Hematopoietic multipotent progenitor cell (in vitro differentiated cells): Measurements from ENCODE around the gene TBC1D20. TPM values are rescaled to one million over a fixed set of nuclear protein-coding genes. Genes with fewer than 3 reads are reported as not detected.

Source experiments
- small RNA-seq: library from RNA; depleted of rRNA; stranded (forward); fragments of <200 nt; gene quantifications from one replicate; pipeline ENCODE3, GENCODE V24; 2012
- total RNA-seq: library from RNA; depleted of rRNA; stranded (reverse); fragments of >200 nt; gene quantifications from one replicate; pipeline ENCODE4 v1.2.3, GENCODE V29; 2012

Gene TBC1D20
- total RNA-seq, 1 donor, result 32.9 TPM

Small RNA genes within 50 kb of the gene (small RNA-seq; reads per million reads assigned to genes)
- not detected for gene RF00019

Other genes with a start within 250 kb of the TBC1D20 start
- not detected for gene DEFB129, start 235.3 kb downstream of the TBC1D20 start, total RNA-seq
- not detected for gene DEFB132, start 204.8 kb downstream of the TBC1D20 start, total RNA-seq
- gene C20orf96, start 171.8 kb downstream of the TBC1D20 start, total RNA-seq, result 4.8 TPM
- gene ZCCHC3, start 165.0 kb downstream of the TBC1D20 start, total RNA-seq, result 27.7 TPM
- 12.4 TPM for gene SOX12, start 137.0 kb downstream of the TBC1D20 start, total RNA-seq
- 20.5 TPM for gene NRSN2, start 115.4 kb downstream of the TBC1D20 start, total RNA-seq
- 33.1 TPM for gene TRIB3, start 81.8 kb downstream of the TBC1D20 start, total RNA-seq
- 91.8 TPM for gene RBCK1, start 54.2 kb downstream of the TBC1D20 start, total RNA-seq
- gene CSNK2A1, start 81.3 kb upstream of the TBC1D20 start, total RNA-seq, result 84.8 TPM
- 0.81 TPM for gene TCF15, start 147.8 kb upstream of the TBC1D20 start, total RNA-seq
- 8.1 TPM for gene SRXN1, start 190.7 kb upstream of the TBC1D20 start, total RNA-seq
- not detected for gene SCRT2, start 213.3 kb upstream of the TBC1D20 start, total RNA-seq